Measurements from ENCODE around the gene CCR2.

Gene CCR2

GRCh38 chr3:46408853-46409252 is 54.9 kb downstream of the CCR2 start:
- no peak for TF ChIP-seq CTCF (IDR thresholded peaks at IDR 0.05; ENCODE audit: insufficient read depth, low read length, missing control alignments)
- ChIA-PET CTCF (no interaction called here), POLR2A (no interaction called here)
- DNase-seq (ENCODE audit: low read depth, low spot score) = no peak
- H3K4me3 ChIP-seq (ENCODE audit: low read depth, low read length) = no peak overlapping the region

GRCh38 chr3:46409739-46410489 is 56.0 kb downstream of the CCR2 start:
- ChIA-PET CTCF (no interaction called here), POLR2A (no interaction called here)
- DNase-seq (ENCODE audit: low read depth, low spot score) = no peak
- no peak overlapping the region for H3K4me3 ChIP-seq (ENCODE audit: low read depth, low read length)
- no peak for TF ChIP-seq CTCF (IDR thresholded peaks at IDR 0.05; ENCODE audit: insufficient read depth, low read length, missing control alignments)

All from AG04449 (cell line).